HG03103 (cell line): Measurements from ENCODE around the gene ACAD9.
"Not testable (repeated sequence)": the region's sequence is repeated elsewhere in the genome, so short reads cannot be mapped to it uniquely, and the experiment has no call there.

Experiments
- ATAC-seq: cut with Tn5 transposase; IDR thresholded peaks from one replicate; pipeline ENCODE4 v1.9.1; 2021; ENCODE audit warnings: low read depth; ENCODE audit not compliant: unreplicated experiment

The ACAD9 gene

GRCh38 chr3:128889139-128889894 is 9.9 kb downstream of the ACAD9 start:
- ATAC-seq, result no peak

DNA sequence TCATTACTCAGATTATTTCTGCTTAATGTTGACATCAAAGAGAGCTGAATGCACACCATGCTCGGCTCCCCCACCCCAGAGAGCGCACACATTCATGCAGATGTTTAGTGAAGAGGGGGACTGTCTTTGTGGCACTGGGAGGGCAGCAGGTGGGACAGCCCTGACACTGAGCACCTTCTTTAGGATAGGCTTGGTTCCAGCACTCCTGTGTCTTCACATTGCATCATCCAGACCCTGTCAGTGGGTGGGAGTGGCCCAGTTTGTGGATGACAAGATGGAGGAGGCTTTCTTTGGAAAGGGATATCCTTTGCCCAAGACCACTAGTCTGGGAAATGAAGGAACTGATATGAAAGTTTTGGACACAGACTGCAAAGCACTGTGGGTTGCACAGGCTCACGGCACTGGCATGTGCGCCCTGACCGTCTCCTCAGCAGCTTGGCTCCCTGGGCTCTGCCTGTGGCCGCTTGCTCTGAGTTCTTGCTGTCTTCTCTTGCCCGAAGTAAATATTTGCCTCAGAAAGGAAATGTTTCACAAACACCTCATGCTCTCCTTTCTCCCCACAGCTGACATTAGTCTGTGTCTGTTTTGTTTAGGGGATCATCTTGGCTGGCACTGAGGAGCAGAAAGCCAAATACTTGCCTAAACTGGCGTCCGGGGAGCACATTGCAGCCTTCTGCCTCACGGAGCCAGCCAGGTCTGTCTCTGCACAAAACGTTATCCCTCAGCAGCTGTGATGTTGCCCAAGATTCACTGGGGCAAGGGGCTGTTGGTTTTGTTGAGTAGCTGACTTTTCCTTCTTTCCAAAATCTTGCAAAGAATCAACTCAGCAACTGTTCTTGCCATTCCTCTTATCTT is 16.6 kb downstream of the ACAD9 start:
- no peak for ATAC-seq

- ATAC-seq, result no peak
Measured at GRCh38 chr3:128902426-128902825, 23.0 kb downstream of the ACAD9 start.

DNA sequence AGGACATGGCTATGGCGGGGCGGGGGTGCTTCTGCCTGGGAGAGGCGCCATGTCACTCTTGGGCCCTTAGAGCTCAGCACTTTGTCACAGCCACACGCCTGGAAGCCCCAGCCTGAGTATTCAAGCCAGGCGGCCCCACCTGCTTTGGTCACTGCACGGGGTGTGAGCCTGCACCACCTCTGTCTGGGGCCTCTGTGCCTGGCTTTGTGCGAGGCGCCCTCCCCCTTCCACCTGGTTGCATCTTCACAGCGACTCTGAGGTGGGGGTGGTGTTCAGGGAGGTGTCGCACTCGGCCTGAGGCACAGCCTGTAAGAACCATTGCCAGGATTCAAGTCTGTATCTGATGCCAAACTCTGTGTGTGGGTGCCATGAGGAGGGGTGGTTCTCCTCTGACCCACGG is 24.1 kb downstream of the ACAD9 start:
- no peak for ATAC-seq

DNA sequence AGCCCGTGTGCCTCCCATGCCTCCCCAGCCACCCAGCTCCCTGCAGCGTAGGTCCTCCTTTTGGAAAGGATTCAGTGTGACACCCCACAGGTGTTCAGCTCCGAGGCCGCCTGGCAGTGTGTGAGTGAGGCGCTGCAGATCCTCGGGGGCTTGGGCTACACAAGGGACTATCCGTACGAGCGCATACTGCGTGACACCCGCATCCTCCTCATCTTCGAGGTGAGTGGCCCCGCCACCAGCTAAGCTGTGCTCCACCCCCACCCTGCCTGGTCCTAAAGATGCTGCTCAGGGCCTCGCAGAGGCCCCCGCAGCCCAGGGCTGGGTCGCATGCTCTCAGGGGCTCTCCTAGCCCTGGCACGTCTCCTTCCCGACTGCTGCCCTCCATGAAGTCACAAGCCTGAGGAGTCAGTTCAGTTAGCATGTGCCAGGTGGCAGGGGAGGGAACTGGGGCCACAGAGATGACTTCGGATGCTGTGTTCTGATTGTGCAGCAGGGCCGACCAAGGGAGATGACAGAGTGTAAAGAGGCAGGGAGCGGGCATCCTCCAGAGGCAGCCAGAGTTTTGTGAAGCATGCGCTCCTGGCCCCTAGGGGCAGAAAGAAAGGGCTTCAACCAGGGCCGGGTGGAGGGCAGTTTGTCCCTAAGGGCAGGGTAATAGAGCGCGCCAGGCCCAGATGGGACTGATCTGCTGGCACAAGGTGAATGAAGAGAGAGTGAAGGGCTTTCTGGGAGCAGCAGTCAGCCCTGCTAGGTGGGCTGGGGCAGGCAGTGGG is 26.8 kb downstream of the ACAD9 start:
- ATAC-seq, result no peak

- ATAC-seq, result no peak
Measured at GRCh38 chr3:128906804-128907525, 27.5 kb downstream of the ACAD9 start.

DNA sequence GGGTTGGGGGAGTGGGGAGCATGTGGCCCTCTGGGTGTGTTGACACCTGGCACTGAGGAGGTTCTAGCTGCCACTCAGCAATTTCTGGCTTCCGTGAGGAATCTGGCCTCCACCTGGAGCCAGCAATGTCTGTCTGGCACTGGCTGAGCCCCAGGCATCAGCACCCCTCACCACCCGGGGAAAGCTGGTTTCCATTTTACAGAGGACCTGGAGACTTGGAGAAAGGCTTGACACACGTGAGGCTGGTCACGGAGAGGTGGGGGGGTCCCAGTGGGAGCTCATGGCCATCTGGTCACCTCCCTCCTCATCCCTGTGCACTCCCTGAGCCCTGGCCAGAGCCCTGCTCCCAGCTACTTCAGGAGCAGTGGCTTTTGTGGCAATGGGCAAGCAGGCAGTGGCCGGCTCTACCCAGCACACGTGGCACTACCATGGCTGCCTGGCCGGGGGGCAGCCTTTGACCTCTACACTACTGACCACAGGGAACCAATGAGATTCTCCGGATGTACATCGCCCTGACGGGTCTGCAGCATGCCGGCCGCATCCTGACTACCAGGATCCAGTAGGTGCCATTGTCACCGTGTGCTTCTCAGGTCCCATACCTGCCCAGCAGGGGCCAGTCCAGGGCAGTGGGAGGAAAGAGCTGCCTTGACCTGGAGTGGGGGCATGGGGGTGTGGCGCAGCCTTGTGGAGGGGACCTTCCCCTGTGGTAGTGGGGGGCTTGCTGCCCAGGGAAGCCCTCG is 28.5 kb downstream of the ACAD9 start:
- ATAC-seq, result no peak

- ATAC-seq, result no peak
Measured at GRCh38 chr3:128908951-128909350, 29.5 kb downstream of the ACAD9 start.

- no peak for ATAC-seq
Measured at GRCh38 chr3:128910006-128910405, 30.6 kb downstream of the ACAD9 start.

DNA sequence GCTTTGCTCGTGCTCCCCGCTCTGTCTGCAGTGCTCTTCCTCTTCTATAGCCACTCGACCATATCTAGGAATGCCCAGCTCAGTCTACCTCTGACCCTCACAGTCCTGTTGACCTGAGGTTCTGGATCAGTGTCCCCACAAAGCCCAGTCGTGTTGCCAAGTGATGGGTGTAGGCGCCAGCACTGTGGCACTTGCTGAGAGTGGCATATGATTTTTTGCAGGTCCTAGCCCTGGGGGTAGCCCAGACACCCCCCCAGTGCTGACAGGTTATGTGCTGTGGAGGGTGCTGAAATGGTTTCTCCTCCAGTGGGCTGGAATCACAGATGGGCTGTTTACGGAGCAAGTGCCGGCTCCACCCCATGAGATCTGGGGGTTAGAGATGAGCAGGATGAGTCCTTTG is 32.5 kb downstream of the ACAD9 start:
- ATAC-seq, result no peak

DNA sequence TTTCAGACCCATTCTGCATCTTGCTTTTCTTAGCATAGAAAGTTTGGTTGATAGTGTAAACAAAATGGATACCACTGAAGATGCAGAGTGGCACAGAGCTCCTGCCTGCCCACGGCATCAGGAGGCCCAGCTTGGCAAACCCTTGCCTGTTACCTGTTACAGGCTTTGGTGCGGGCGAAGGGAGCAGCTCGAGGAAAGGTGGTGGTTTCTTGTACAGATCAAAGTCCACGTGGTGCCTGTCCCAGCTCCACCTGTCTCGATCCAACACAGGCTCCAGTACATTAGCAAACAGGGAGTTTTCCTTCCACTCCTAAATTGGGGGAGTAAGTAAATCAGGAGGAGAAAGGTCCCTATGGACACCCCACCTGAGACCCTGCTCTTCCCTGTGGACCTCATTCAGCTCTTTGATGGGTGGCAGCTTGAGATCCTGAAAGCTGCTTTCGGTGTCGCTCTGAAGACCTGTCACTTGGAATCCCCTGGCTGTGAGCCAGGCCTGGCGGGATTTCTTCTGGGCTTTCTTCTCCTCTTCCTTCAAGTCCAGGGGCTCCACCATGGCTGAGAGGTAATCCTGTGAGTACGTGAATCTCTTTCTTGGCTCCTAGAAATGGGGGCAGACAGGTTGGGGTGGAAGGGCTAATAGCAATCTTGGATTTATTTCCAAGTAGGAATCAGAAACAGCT is 35.7 kb downstream of the ACAD9 start:
- ATAC-seq, result no peak

GRCh38 chr3:128917291-128917690 is 37.9 kb downstream of the ACAD9 start:
- no peak for ATAC-seq

DNA sequence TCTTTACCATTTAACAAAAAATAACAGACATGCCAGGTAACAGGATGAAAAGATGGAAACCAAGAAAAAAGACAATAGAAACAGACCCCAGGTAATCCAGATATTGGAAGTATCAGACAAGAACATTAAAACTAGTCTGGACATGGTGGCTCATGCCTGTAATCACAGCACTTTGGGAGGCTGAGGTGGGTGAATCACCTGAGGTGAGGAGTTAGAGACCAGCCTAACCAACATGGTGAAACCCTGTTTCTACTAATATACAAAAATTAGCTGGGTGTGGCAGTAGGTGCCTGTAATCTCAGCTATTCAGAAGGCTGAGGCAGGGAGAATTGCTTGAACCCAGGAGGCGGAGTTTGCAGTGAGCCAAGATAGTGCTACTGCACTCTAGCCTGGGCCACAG is 40.6 kb downstream of the ACAD9 start:
- no peak for ATAC-seq

- no peak for ATAC-seq
Measured at GRCh38 chr3:128922804-128923459, 43.5 kb downstream of the ACAD9 start.

DNA sequence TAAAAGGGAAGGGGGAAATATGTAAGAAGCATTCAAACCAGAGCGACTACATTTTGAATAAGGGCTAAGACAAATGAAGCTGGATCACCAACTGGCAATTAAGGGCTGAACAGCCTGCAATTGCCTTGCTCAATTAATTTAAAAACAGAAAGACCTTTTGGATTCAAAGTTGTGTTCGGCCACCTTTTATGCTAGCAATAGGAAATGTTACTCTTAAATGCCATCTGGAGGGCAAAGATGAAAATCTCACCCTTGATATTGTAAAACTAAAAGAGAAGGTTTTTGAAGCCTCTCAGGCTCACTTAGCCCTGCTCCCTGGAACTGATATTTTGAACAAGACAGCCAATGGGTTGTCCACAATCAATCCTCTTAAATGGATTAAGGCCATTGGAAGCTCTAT is 44.2 kb downstream of the ACAD9 start:
- no peak for ATAC-seq

DNA sequence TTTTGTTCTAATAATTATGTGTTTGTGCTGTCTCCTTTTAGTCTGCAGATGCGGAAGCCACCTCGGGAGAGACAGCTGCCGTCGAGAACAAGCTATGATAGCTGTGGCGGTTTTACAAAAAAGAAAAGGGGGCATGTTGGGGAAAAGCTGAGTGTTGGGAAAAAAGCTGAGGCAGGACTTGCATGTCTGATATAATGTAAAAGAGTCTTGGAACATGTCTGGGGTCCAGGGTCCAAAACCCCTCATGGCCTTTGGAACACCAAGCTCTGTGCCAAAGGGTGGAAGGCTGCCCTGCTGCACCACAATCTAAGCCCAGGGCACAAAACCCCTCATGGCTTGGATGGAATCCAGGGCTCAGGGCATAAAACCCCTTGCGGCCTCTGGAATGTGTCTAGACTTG is 44.6 kb downstream of the ACAD9 start:
- ATAC-seq, result not testable (repeated sequence)

- ATAC-seq, result no peak
Measured at GRCh38 chr3:128929364-128929763, 49.9 kb downstream of the ACAD9 start.

DNA sequence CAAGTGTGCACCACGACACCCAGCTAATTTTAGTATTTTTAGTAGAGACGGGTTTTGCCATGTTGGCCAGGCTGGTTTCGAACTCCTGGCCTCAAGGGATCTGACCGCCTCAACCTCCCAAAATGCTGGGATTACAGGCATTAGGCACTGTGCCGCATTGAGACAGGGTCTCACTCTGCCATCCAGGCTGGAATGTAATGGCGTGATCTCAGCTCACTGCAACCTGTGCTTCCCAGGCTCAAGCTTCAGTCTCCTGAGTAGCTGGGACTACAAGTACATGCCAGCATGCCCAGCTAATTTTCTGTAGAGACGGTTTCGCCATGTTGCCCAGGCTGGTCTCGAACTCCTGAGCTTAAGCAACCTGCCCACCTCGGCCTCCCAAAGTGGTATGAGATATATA is 51.6 kb downstream of the ACAD9 start:
- ATAC-seq, result no peak
